Mesothelial cell of epicardium (in vitro differentiated cells): ENCODE results near the gene NAIF1. TPM values are rescaled to one million over a fixed set of nuclear protein-coding genes. Genes with fewer than 3 reads are reported as not detected.

Experiments used
- DNase-seq, 2 experiments: peaks; one replicate each; pipeline ENCODE4 v3.0.0; 2021; ENCODE audit warnings: low spot score in 2 of 2; ENCODE audit not compliant: unreplicated experiment in 2 of 2
- H3K27ac Mint-ChIP-seq: 2 replicates; pipeline ENCODE4 v1.8.0; 2021; ENCODE audit warnings: mixed read lengths
- H3K27me3 Mint-ChIP-seq: 2 replicates; pipeline ENCODE4 v1.8.0; 2021; ENCODE audit warnings: low read depth, mixed read lengths
- H3K36me3 Mint-ChIP-seq: 2 replicates; pipeline ENCODE4 v1.8.0; 2021; ENCODE audit warnings: mixed read lengths
- H3K4me1 Mint-ChIP-seq: 2 replicates; pipeline ENCODE4 v1.8.0; 2021; ENCODE audit warnings: mixed read lengths
- H3K4me3 Mint-ChIP-seq: 2 replicates; pipeline ENCODE4 v1.8.0; 2021; ENCODE audit warnings: mild to moderate bottlenecking, moderate library complexity, mixed read lengths
- H3K9me3 Mint-ChIP-seq: 2 replicates; pipeline ENCODE4 v1.8.0; 2021; ENCODE audit warnings: mixed read lengths
- CTCF ChIP-seq: fragments of 200-600 bp; sonication (generic); IDR thresholded peaks from one replicate; pipeline ENCODE4 v1.5.0; 2021; ENCODE audit warnings: antibody characterized with exemption; ENCODE audit not compliant: unreplicated experiment
- total RNA-seq: library from RNA; stranded (reverse); gene quantifications from 3 replicates; pipeline ENCODE4 v1.2.1, GENCODE V29; 2021

The NAIF1 gene
- total RNA-seq, 1 donor from 2014 or later, result 9.2 TPM

DNA sequence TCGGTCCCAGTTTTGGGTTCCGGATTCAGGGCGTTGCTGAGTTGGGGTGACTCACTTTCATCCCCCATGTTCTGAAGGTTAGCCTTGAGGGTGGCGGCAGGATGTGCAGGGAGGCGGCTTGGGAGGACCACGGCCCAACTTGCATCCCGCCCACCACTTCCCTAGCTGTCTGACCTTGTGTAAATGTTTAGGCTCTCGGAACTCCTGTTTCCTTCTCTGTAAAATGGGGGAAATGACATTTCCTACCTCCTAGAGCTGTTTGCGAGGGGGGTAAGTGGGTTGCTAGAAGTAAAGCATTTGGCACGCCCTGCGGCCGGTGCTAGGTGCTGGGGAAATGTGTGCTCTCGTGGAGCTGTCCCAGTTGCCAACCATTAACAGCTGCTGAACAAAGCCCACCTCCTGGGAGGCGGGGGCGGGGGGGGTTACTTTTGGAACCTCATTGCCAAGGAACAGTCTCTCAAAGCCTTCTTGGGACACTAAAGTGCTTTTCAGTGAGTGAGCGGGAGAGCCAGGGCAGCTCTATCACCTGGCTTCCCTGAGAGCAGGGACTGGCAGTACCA, 32.9 kb upstream of the NAIF1 start:
- Mint-ChIP-seq H3K27ac (peak overlapping the region; percentile 100), H3K9me3 (no peaks in the 10 kb centered on the region), H3K4me3 (peak overlapping the region; percentile 77), H3K36me3 (peaks cover 23% of the 10 kb centered on the region), H3K4me1 (peaks cover 45% of the 10 kb centered on the region), H3K27me3 (no peaks in the 10 kb centered on the region)
- no peak for TF ChIP-seq CTCF
- DNase-seq, result no peak

GRCh38 chr9:128099231-128099931, 32.3 kb upstream of the NAIF1 start:
- H3K4me3 Mint-ChIP-seq, result peak overlapping the region; percentile 77
- H3K36me3 Mint-ChIP-seq, result peaks cover 23% of the 10 kb centered on the region
- H3K27me3 Mint-ChIP-seq, result no peaks in the 10 kb centered on the region
- TF ChIP-seq CTCF, result no peak
- H3K4me1 Mint-ChIP-seq, result peaks cover 52% of the 10 kb centered on the region
- no peaks in the 10 kb centered on the region for H3K9me3 Mint-ChIP-seq
- peak in 1 of 2 experiments; percentile 49 for DNase-seq
- H3K27ac Mint-ChIP-seq, result peak overlapping the region; percentile 100

- H3K36me3 Mint-ChIP-seq, result peaks cover 19% of the 10 kb centered on the region
- peak overlapping the region; percentile 100 for H3K27ac Mint-ChIP-seq
- H3K4me3 Mint-ChIP-seq, result peak overlapping the region; percentile 77
- DNase-seq, result peak; percentile 74 to 85
- H3K9me3 Mint-ChIP-seq, result no peaks in the 10 kb centered on the region
- H3K4me1 Mint-ChIP-seq, result peaks cover 57% of the 10 kb centered on the region
- TF ChIP-seq CTCF, result no peak
- no peaks in the 10 kb centered on the region for H3K27me3 Mint-ChIP-seq
Observed at GRCh38 chr9:128098297-128099230, 31.4 kb upstream of the NAIF1 start.

GRCh38 chr9:128097543-128098296, 30.6 kb upstream of the NAIF1 start:
- peaks cover 66% of the 10 kb centered on the region for H3K4me1 Mint-ChIP-seq
- no peaks in the 10 kb centered on the region for H3K27me3 Mint-ChIP-seq
- H3K36me3 Mint-ChIP-seq, result peaks cover 14% of the 10 kb centered on the region
- H3K9me3 Mint-ChIP-seq, result no peaks in the 10 kb centered on the region
- DNase-seq, result no peak
- peak overlapping the region; percentile 100 for H3K27ac Mint-ChIP-seq
- peak overlapping the region; percentile 77 for H3K4me3 Mint-ChIP-seq
- TF ChIP-seq CTCF, result no peak
